ENCODE results near the gene MKNK1.

Gene MKNK1

DNA sequence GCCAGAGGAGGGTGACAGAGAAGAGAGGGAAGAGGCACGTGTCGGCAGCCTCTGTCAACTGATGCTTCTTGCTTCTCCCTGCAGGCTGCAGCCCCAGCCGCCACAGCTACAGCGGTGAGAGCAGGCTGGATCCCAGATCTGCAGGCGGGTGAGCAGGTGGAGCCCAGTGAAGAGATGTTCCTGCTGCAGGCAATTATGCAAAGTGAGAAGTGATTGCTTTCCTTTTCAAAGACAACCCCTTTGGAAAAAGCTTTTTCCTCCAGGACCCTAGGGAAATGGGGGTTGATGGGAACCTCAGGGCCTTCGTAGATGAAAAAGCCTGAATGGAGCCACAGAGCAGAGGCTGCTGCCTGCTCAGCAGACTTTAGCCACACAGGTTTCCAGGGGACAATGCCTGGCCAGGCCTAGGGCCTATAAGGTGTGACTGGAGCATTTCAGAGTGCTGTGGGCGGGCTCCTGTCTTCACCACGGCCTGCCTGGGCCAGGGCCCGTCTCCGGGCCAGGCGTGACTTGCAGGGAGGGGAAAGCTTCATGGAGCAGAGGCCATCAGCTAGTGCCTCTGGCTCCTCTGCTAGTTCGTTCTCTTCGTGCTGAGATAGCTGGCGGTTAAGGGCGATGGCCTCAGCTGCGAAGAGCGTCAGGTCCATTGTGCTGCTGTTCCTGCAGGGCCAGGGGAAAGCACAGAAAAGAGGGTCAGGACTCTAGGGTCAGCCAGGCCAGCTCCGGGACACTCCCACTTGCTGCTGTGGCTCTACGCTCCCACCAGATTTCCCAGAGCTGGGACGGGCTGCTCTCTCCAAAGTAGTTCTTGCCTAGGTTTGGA lies 45.7 kb downstream of the MKNK1 start:
- DNase-seq (ENCODE audit: low read depth), result no peak

DNA sequence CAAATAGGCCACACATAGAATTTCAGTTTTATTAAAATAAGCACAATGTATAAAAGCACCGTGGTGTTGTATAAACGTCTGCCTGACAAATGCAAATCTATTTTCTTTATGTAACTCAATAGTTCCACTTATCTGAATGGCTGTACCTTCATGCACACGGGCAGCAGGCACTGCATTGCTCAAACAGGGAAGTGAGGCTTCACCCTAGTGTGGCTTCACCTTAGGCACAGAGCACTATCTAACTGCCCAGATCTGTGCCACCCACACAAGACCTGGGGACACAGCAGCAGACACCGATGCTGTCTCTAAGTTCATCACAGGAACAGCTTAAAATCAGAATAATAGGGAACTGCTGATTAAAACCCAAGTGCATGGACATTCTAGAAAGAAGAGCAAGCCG lies 46.7 kb downstream of the MKNK1 start:
- no peak for DNase-seq (ENCODE audit: low read depth)

DNA sequence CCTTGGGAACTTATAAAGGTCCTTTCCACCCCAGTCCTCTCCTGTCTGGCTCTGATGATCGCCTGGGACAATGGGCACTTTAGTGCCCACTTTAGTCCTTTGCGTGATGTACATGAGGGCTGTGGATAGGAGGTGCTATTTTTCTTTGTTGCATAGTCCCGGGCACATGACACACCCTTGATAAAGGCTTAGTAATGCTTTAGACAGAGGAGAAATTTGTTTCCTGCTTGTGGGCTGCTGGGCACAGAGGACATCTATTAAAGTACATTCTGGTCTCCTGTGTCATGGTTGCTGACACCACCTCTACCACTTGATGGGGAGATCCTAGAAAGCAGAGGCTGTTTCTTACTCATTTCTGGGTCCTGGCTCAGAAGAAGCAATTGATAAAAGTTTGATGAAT lies 47.2 kb downstream of the MKNK1 start:
- no peak for DNase-seq (ENCODE audit: low read depth)

DNA sequence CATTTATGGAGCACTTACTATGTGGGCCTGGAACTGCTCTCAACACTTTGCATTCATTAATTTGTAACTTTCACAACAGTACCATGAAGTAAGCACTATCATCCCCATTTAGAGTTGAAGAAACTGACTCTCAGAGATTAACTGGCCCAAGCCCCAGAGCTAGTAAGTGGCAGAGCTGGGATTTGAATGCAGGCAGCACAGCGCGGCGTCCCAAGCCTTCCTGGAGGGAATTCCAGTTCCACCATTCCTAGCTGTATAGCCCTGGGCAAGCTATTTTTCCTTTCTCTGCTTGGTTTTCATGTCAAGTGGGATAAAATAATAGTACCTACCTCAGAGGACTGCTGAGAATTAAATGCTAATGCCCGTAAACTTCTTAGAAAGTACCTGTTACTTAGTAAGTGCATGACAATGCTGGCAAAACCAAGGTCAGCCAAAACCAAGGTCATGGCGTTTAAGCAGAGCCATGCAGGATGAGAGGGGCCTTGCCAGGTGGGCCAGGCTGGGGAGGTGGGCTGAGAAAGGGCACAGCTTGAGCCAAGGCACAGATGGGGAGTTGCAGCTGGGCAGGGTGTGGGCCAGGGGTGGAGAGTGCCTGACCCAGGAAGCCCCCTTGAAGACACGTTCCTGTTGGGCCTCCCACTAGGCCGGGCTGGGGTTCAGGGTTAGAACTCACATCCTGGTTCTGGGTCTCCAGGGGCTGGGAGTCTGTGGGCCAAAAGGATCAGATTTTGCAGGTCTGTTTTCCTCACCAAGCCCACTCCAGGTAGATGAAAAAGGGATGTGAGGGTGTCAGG lies 48.0 kb downstream of the MKNK1 start:
- DNase-seq (ENCODE audit: low read depth), result no peak

DNA sequence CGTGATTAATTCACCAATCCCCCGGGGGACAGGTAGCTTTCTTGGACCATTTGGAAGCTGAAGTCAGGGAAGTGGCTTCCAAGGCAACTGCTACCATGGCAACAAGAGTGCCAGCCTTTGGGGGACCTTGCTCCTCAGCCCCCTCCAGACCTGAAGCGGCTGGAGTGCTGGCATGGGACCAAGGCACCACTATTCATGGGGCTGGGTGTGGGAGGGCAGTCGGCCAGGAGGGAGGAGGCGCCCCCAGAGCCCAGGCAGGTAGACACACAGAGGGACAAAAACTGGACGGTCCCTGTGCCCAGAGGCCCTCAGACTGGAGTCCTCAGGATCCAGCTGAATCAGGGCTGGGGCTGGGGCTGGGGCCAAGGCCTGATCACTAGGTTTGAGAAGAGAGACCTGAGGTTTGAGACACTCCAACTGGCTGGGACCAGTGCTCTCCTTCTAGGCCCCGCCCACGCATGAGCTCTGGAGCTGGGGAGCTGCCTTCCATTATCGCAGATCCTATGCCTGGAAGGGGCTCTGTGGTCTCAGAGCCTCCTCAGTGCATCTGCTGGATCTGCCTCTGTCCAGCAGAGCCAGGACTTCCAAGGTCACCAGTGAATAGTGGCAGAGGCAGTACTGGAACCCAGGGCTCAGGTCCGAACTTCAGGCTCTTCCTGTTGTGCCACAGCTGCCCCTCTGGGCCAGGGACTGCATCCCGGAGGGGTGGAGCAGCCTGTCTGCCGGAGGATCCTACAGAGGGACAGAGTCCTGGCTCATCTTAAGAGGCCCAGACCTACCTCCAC lies 49.3 kb downstream of the MKNK1 start:
- no peak for DNase-seq (ENCODE audit: low read depth)

DNA sequence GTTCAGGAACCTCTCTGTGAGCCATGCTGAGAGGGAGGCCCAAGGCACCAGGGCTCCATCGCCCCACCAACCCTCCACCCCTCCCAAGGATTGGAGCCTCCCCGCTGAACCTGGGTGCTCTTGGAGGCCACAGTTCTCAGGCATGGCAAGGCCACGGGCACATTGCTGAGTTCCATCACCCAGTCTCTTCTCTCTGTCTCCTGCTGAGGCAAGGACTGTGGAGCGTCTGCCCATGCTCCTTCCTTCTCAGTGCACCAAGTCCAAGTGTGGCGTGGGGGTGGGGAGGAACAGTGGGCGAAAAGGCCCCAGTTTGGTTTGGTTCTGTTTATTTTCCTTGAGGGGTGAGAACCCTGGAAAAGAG lies 49.9 kb downstream of the MKNK1 start:
- no peak for DNase-seq (ENCODE audit: low read depth)

DNA sequence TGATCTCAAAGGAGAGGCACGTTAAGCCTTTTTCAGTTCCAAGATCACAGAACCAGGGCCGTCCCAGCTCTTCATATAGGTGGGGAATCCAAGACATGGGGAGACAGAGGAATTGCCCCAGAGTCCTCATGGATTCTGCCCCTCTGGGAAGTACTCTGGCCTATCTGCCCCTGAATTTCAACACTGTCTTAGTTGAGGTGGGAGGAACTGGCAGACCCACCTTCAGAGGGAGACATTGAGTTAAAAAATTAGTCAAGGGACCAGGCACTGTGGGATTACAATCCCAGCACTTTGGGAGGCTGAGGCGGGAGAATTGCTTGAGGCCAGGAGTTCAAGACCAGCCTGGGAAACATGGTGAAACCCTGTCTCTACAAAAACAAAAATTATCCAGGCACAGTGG lies 50.6 kb downstream of the MKNK1 start:
- DNase-seq (ENCODE audit: low read depth), result no peak

DNA sequence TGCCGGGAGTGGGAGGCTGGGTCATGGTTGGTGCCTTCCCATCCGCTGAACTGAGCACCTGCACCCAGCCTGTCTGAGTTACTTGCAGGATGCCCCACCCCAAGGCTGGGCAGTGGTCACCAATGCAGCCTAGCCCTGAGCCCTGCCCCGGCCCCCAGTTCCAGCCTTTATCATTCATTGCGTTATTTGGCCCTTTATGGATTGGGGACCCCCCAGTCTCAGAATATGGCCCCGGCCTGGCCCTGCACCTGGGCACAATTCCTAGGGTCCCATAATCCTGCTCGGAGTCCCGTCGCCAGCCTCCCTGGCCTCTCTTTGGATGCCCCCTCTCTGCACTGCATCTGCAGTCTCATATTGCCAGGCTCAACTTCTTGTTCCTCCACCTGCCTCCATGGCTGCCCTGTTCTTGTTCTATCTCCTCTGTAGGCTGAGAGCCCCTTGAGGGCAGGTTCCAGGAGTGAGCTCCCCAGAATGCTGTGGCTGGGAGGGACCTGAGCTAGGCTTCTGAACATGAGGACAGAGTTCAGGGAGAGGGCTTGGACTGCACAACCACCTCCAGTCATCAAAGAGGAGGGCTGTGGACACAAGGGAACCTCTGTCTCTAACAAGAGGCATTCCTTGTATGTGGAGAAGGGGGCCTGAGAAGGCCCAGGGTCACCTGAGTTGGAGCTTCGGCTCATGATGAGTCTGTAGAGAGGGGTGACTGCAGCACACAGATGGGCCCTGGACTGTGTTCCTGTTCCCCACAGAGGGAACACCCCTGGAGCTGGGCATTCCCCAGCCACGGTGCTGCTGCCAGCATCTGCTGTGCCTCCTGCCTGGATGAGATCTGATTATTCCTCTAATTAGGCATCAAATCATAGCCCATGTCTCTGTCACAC lies 51.5 kb downstream of the MKNK1 start:
- no peak for DNase-seq (ENCODE audit: low read depth)

DNA sequence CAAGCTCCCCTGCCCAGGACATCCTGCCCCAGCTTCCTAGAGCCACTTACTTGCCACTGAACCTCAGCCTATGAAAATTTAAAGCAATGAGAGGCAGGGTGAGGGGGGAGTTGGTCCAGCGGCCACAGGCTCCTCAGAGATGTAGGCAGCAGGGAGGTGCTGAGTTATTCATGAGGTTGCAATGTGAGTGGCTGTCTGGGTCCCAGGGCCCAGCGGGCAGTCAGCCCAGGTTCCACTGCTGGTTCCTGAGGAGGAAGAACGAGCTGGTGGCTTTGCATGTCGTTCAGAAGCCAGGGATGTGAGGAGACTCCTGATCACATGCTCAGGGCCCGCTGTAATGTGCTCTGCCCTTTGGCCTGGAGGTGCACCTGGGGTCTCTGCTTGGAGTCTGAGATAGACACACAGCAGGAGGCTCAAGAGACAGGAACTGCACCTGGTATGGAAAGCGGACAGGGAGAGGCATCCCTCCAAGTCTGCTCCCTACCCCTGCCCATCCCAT lies 52.4 kb downstream of the MKNK1 start, which contains the start of gene KNCN:
Gene KNCN, minus strand, starts transcription at position 51 of the 499 bp plus-strand sequence. CDS start 432 bp downstream, outside the sequence.
- DNase-seq (ENCODE audit: low read depth), result no peak

DNA sequence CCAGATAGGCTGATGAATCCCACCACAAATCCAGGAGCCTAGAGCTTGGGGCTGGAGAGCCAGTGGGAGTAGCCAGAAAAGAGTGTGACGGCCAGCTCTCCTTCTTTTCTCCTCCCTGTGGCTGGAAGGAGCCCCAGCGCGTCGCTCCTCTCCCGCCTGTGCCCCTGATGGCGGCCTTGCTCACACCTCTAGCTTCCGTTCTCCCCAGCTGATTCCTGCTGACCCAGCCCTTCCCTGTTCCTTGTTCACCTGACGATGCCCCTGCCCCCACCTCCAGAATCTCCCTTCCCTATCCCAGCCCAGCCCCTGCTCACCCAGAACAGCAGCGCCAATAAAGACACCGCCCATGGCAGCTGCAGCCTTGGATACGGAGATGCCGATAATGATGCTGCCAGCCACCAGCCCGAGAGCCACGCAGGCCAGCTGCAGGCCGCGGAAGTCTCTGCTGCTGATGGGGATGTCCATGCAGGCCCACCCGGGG lies 53.3 kb downstream of the MKNK1 start:
- DNase-seq (ENCODE audit: low read depth), result no peak

DNA sequence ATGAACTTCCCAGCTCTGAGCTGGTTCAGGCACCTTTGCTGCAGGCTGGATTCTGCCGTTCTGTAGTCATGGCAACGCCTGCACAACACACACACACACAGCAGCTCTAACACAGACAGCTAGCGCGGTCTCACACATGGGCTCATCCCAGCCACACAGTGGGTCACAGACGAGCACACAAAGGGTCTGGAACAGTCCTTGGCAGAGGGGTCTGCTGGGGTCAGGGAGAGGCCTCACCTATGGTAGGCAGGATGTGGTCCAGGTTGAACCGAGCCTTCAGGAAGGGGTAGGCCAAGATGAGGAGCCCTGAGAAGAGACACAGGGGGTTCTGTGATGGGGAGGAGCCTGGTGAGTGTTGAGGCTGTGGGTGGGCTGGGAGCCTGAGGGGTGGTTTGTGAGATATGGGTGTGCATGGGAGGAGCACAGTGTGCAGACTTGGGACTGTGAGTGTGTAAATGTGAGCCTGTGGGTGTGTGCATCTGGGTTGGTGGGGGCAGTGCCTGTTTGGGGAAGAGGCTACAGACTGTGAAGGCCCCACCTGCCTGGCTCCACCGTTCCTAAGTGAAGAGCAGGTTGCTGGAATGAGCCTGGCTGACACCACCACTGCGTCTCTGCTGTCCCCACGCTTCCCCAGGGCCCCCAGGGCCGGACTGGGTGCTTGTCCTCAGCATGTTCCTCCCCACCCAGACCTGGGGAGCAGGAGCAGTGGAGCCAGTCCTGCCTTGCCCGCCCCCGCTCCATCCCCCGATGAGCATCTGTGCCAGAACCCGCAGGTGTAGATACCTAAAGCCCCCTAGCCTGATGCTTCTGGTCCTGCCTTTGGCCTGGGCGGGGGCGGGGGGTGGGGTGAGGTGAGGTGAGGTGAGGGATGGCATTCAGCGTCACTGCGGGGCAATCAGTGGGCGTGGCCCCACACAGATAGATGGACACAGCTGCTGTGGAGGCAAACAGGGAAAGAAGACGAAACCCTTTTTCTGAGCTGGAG lies 54.1 kb downstream of the MKNK1 start:
- peak; percentile 12 for DNase-seq (ENCODE audit: low read depth)

DNA sequence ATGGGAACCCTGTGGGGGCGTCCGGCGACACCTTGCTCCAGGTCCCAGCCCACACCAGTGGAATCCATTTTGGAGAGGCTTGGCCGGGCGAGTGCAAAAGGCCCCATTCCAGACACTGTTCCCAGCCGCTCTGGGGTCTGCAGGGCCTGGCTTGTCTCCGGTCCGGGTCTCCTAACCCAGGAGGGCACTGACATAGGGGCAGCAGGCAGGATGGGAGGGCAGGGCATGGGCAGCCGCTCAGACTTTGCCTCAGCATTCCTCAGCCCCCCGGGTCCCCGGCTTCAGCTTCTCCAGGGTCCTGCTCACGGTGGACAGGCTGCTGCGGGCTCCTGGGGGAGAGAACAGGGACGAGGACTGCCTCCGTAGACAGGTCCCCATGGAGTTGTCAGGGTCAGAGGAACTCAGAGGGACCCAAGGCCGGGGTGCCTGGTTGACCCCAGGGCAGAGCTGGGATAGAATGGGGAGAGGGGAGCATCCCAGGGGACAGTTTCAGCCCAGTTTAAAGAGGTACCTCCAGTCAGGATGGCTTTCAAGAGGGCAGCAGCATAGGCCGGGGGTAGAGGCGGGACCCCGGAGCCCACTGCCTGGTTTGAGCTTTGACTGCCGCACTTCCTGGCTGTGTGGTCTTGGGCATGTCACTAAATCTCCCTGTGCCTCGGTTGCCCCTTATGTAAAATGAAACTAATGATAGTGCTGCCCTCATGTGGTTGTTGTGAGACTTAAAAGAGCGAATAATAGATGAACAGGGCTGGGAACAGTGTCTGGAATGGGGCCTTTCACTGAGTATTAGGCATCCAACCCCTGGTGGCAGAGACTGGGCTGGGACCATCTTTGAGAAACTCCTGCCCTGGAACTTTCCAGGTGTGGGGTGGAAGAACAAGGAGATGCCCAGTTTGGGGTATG lies 56.3 kb downstream of the MKNK1 start:
- DNase-seq (ENCODE audit: low read depth), result peak; percentile 31

DNA sequence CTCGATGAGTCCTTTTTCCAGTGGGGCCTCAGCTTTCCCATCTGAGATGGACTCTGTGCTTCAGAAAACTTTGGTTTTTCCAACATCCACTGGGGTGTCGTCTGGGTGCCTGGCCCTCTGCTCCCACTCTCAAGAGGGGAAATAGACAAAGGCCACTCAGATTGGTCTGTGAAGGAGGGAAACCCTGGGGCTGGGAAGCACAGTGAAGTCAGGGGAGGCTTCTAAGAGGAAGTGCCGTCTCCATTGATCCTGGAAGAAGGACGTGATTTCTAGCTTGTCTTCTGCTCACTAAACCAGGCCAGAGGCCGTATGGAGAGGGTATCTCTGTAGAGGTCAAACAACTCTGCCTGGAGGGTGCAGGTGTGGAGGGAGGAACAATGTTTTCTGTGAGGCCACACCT lies 57.9 kb downstream of the MKNK1 start:
- no peak for DNase-seq (ENCODE audit: low read depth)

DNA sequence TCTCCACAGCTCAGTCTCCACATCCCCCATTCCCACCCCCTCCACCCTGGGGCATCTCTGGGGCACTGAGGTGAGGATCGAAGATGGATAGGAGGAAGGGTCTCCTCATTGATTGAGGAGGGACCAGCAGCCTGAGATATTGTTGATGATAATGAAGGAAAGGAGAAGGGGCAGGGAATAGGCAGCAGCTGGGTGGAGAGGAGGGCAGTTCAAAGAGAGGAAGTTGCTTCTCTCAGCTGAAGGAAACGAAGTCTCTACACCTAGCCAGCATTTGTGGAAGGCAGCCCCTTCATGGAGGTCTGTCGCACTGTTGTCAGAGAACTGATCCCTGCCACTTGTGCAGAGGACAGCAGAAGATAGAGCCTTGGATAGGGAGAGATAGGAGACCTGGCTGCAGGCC lies 58.3 kb downstream of the MKNK1 start:
- no peak for DNase-seq (ENCODE audit: low read depth)

DNA sequence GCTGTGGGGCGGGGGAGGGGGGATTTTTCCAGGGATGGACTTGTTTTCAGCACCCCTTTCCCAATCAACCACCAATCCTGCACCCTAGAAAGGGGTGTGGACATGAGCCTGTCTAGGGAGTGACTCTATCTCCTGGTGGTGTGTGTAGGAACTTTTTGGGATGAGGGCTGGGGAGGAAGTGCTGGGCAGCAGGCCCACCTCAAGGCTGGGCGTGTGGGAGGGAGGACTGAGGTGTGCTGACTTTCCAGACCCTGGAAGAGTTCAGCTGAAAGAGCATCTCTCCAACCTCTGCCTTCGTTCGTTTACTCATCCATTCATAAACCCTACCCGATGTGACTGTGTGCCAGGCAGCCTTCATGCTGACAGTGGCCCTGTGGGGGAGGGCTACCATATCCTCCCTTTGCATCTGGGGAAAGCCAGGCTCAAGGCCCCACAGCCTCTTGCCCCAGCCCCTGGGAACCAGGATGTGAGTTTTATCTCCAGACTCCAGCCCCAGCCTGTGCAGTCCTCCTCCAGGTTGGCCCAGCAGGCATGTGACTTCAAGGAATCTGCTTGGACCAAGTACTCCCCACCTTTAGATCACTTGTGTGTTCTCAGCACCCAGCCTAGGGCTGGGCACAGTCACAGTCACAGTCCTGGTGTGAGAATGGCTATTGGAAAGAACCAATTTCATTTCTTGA lies 59.4 kb downstream of the MKNK1 start:
- DNase-seq (ENCODE audit: low read depth), result no peak

DNA sequence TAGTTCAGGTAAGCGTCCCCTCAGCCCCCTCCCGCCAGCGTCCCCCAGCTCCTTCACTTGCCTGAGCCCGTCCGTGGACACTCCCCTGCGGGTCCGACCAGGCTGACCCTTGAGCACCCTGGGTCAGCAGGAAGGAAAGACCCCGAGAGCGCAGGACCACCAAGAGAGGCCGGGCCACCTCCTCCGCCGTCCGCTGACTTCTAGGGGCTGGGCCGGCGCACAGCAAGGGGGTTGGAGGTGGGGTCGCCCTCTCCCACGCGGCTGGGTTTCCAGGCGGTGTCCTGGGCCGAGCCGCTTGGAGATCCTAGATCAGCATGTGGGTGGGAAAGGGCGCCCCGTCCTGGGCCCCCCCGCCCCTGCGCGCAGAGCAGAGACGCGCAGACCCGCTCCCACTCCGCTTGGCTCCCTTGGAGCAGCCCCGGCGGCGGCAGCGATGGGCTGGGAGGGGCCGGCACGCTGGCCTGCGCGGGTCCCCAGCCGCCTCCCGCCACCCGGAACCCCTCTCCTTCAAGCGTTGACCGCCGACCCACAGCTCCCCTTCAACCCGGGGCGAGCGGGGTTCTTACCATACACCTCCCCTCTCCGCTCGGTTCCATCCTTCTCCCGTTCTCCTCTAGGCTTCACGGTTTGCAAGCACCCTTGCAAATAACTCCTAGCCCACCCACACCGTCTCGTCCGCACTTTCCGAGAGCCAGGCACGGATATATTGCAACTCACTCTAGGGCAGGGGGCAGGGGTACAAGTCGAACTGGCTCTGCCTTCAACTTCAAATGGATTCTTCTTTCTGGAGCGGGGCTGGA lies 60.1 kb downstream of the MKNK1 start:
- no peak for DNase-seq (ENCODE audit: low read depth)

DNA sequence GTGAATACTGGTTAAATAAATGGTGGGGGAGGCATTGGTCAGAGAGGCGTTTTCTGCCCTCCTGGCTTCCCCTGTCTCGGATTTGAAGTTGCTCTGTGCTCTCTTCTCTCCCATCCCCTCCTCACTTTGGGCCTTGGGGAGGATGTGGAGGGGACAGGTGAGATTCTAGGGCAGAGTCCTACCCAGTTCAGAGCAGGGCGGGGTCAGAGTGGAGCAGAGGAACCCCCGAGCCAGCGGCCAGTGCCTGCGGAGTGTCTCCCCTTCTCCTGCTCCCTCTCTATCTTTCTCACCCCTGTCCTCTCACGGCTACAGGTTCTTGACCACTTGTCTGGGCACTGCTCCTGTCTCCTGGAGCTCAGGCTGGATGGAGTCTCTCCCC lies 60.7 kb downstream of the MKNK1 start:
- DNase-seq (ENCODE audit: low read depth), result no peak

DNA sequence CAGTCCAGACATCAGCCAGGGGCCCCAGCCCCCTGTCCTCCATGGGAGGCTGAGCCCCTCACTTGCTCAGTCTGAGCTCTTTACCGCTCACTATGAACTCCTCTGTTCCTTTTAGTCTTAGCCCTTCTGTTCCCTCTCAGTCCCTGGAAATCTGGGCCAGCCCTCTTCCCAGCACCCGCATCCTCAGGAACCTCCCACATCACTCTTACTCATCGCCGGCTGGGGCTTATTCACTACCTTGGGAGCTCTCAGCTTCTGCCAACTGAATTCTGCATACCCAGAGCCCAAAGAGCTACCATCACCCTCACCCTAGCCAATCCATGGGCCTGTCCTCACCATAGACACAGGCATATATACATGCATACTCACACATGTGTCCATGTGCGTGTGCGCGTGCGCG lies 64.1 kb downstream of the MKNK1 start:
- peak; percentile 29 for DNase-seq (ENCODE audit: low read depth)

Data from fibroblast of the conjunctiva (primary cell).